ENCODE results near the gene CEMP1. TPM values are rescaled to one million over a fixed set of nuclear protein-coding genes. Genes with fewer than 3 reads are reported as not detected.

The CEMP1 gene
- total RNA-seq, 2 experiments from 2014 or later, result not detected

GRCh38 chr16:2487517-2487842 lies 43.7 kb downstream of the CEMP1 start:
- H3K27ac Mint-ChIP-seq, result no peak overlapping the region
- CTCF ChIA-PET, result interaction anchor here (1.1 to 2.4 kb wide), 3 partner anchors 13 to 147 kb away, joined by 4 to 10 read pairs (median 8); partner anchors contain the start of gene ABCA3
- H3K27me3 Mint-ChIP-seq, result no peaks in the 10 kb centered on the region
- peaks cover 17% of the 10 kb centered on the region for H3K4me1 Mint-ChIP-seq
- no peak for ATAC-seq
- H3K9me3 Mint-ChIP-seq (ENCODE audit: low read depth), result no peaks in the 10 kb centered on the region
- DNase-seq, result no peak
- no peak overlapping the region for H3K4me3 Mint-ChIP-seq
- H3K36me3 Mint-ChIP-seq, result no peaks in the 10 kb centered on the region

DNA sequence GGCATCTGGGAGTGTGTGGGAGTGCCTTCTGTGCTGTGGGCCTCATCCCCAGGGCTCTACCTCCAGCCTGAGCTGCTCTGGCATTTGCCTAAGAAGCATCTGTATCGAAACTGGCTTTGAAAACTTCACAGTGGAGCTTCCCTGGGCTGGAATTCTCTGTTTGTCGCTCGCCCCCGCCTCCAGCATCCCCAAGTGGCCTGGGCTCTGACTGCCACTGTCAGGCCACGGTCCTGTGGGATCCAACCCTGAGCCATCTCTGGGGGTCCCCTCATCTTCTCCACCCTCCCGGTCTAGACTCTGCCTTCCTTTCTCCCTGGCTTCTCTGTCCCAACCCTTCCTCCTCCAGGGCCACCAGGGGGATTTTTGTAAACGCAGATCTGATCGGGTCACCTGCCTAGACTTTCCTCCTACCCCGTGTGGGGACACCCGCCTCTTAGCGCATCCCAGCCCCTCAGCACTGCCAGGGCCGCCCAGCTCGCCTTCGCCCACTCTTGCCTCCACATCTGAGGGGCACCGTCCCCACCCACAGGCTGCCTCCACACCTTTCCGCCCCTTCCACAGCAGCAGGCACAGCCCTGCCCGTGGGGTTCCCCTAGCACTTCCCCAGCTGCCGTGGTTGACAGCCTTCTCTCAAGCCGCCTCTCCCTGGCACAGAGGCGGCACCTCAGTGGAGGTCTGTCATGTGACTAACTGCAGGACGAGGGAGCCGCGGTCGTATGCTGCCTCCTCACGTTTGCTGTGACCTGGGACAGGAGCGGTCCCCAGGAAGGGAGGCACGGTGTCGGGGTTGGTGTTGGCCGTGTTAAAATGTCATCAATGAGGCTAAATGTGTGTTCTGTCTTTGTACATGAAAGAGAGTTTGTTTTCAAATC lies 44.3 kb downstream of the CEMP1 start:
- DNase-seq, result peak; percentile 76
- H3K27ac Mint-ChIP-seq, result no peak overlapping the region
- CTCF ChIA-PET, result interaction anchor here (0.7 to 2.4 kb wide), 7 partner anchors 13 to 182 kb away, joined by 3 to 10 read pairs (median 5); partner anchors contain the start of genes ABCA3 and TBC1D24
- no peaks in the 10 kb centered on the region for H3K36me3 Mint-ChIP-seq
- H3K4me1 Mint-ChIP-seq, result peaks cover 17% of the 10 kb centered on the region
- no peak overlapping the region for H3K4me3 Mint-ChIP-seq
- no peaks in the 10 kb centered on the region for H3K27me3 Mint-ChIP-seq
- peak; percentile 86 for ATAC-seq
- H3K9me3 Mint-ChIP-seq (ENCODE audit: low read depth), result no peaks in the 10 kb centered on the region

DNA sequence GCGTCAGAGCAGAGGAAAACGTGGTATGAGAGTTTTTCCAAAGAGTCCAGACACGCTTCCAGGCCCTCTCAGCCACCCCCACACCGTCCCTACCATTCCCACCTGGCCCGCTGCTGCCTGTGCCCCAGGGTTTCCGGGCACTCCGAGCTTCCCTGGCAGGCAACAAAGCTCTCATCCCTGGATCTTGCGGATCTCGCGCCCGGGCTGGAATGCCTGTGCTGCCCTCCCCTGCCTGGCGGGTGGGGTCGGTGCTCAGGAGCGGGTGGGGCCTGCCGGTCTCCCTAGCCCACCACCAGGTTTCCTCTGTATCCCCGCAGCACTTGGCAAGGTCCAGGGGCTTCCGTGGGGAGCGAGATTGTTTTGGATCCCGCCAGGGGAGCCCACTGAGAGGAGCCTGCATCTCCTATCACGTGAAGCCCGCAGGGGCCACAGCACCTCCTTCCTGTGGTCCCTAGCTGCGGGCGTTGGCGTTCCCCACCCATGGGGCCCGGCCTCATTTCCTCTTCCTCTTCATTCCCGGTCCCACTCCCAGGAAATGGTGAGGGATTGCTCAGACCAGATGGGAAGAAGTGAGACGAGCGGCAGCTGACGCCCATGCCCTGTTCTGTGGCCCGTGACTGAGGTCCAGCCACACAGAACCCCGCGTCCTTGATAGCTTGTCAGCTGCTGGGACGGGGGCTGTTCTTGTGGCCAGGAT lies 45.2 kb downstream of the CEMP1 start:
- H3K27ac Mint-ChIP-seq, result no peak overlapping the region
- DNase-seq, result no peak
- no peak overlapping the region for H3K4me3 Mint-ChIP-seq
- no peak for ATAC-seq
- H3K27me3 Mint-ChIP-seq, result no peaks in the 10 kb centered on the region
- peaks cover 17% of the 10 kb centered on the region for H3K4me1 Mint-ChIP-seq
- CTCF ChIA-PET, result interaction anchor here (0.7 to 2.4 kb wide), 6 partner anchors 12 to 146 kb away, joined by 3 to 10 read pairs (median 6); partner anchors contain the start of genes ABCA3 and TBC1D24
- no peaks in the 10 kb centered on the region for H3K36me3 Mint-ChIP-seq
- H3K9me3 Mint-ChIP-seq (ENCODE audit: low read depth), result no peaks in the 10 kb centered on the region

- Mint-ChIP-seq H3K27ac (no peak overlapping the region), H3K4me1 (peaks cover 17% of the 10 kb centered on the region), H3K4me3 (no peak overlapping the region), H3K9me3 (ENCODE audit: low read depth) (no peaks in the 10 kb centered on the region), H3K36me3 (no peaks in the 10 kb centered on the region), H3K27me3 (no peaks in the 10 kb centered on the region)
- DNase-seq (no peak), ATAC-seq (no peak)
- CTCF ChIA-PET, result interaction anchor here (0.9 to 2.1 kb wide), 2 partner anchors 11 to 16 kb away, joined by 3 to 9 read pairs; partner anchors contain the start of gene TBC1D24
Measured at GRCh38 chr16:2484898-2485508, 46.2 kb downstream of the CEMP1 start.

- CTCF ChIA-PET, result interaction anchor here (0.9 kb wide), 1 partner anchor 17 kb away, joined by 3 read pairs; no protein-coding TSS in a partner anchor
- H3K4me3 Mint-ChIP-seq, result no peak overlapping the region
- ATAC-seq (no peak), DNase-seq (no peak)
- peaks cover 17% of the 10 kb centered on the region for H3K4me1 Mint-ChIP-seq
- no peak overlapping the region for H3K27ac Mint-ChIP-seq
- H3K36me3 Mint-ChIP-seq, result no peaks in the 10 kb centered on the region
- H3K9me3 Mint-ChIP-seq (ENCODE audit: low read depth), result no peaks in the 10 kb centered on the region
- H3K27me3 Mint-ChIP-seq, result no peaks in the 10 kb centered on the region
Measured at GRCh38 chr16:2483939-2484897, 47.0 kb downstream of the CEMP1 start.

DNA sequence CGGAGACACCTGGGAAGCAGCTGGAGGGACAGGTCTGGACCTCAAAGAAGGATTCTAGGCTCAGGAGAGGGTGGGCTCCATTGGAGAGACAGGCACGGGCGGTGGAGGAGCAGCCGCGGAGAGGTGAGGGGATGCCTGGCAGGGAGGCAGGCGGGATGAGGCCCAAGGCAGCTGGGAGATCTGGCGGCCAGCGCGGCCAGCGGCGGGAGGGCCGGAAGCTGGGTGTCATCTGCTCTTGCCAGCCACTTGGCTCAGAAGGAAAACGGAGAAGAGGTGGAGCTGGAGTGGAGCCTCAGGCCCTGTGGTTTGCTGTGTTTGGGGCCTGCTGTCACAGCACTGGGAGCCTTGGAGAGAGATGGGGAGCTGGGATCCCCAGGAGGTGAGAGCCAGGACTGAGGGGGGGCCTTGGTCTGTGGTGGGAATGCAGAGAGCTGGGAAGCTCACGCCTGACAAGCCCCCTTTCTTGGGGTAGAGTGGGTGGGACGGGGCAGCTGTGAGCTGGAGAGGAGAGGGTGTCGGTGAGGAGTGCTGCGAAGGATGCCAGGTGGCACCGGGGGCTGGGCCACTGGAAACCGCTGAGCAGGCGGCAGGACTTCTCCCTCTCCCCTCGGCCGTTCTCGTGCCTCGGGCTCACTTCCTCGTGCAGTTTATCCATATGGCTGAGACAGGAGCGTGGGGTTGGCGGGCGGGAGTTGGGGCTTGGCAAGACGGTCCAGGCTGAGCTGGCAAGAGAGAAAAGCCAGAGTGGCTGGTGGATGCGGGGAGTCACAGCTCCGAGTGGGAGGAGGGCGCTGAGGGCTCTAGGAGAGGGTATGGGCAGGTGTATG lies 48.3 kb downstream of the CEMP1 start:
- DNase-seq (no peak), ATAC-seq (no peak)
- Mint-ChIP-seq H3K4me1 (peaks cover 17% of the 10 kb centered on the region), H3K36me3 (no peaks in the 10 kb centered on the region), H3K27ac (no peak overlapping the region), H3K27me3 (no peaks in the 10 kb centered on the region), H3K9me3 (ENCODE audit: low read depth) (no peaks in the 10 kb centered on the region), H3K4me3 (no peak overlapping the region)
- CTCF ChIA-PET, result interaction anchor here (1.2 to 1.6 kb wide), 2 partner anchors 13 to 18 kb away, joined by 4 to 10 read pairs; no protein-coding TSS in a partner anchor

DNA sequence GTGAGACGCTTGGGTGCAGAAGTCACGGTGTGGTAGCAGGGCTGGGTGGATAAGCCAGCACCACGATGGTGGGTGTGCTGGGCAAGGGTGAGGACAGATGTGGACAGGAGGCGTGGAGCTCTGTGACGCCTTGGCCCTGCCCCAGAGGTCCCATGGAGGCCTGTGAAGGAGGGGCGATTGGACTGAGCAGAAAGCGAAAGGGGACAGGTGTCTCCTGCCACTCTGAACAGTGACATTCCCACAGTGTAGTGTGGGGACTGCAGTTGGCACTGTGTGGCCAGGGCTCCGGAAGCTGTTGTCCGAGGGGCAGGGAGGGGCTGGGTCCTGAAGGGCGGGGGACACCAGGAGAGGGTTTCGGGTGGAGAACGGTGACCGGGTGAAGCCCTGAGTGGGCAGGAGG lies 49.0 kb downstream of the CEMP1 start:
- H3K4me3 Mint-ChIP-seq, result no peak overlapping the region
- CTCF ChIA-PET, result interaction anchor here (1.2 to 1.6 kb wide), 2 partner anchors 14 to 19 kb away, joined by 4 to 10 read pairs; no protein-coding TSS in a partner anchor
- H3K27me3 Mint-ChIP-seq, result no peaks in the 10 kb centered on the region
- H3K27ac Mint-ChIP-seq, result no peak overlapping the region
- no peaks in the 10 kb centered on the region for H3K36me3 Mint-ChIP-seq
- ATAC-seq, result no peak
- no peaks in the 10 kb centered on the region for H3K9me3 Mint-ChIP-seq (ENCODE audit: low read depth)
- H3K4me1 Mint-ChIP-seq, result peaks cover 12% of the 10 kb centered on the region
- no peak for DNase-seq

DNA sequence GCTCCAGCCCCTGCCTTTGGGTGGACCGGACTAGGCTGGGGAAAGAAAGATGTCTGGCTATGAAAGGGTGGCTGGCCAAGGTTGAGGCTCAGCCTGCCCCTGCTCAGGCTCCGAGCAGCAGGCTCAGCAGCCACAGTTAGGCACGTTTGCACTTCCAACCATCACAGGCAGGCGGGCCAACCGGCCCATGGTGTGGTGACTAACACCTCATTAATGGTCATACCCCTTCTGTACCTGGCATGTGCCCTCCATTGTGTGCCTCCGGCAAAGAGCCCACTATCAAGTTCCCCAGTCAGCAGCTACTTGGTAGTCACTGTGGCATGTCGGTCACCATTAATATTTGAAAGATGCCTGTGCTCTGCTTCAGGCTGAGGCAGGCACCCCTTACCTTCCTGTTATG lies 49.5 kb downstream of the CEMP1 start:
- H3K27me3 Mint-ChIP-seq, result no peaks in the 10 kb centered on the region
- H3K4me3 Mint-ChIP-seq, result no peak overlapping the region
- CTCF ChIA-PET, result interaction anchor here (0.9 to 1.6 kb wide), 2 partner anchors 19 to 20 kb away, joined by 5 to 10 read pairs; no protein-coding TSS in a partner anchor
- no peak overlapping the region for H3K27ac Mint-ChIP-seq
- no peaks in the 10 kb centered on the region for H3K9me3 Mint-ChIP-seq (ENCODE audit: low read depth)
- ATAC-seq (no peak), DNase-seq (no peak)
- no peaks in the 10 kb centered on the region for H3K36me3 Mint-ChIP-seq
- H3K4me1 Mint-ChIP-seq, result peaks cover 11% of the 10 kb centered on the region

- H3K9me3 Mint-ChIP-seq (ENCODE audit: low read depth), result no peaks in the 10 kb centered on the region
- peaks cover 10% of the 10 kb centered on the region for H3K4me1 Mint-ChIP-seq
- CTCF ChIA-PET, result interaction anchor here (0.9 kb wide), 1 partner anchor 20 kb away, joined by 5 read pairs; no protein-coding TSS in a partner anchor
- H3K4me3 Mint-ChIP-seq, result no peak overlapping the region
- ATAC-seq (no peak), DNase-seq (no peak)
- H3K27ac Mint-ChIP-seq, result no peak overlapping the region
- H3K27me3 Mint-ChIP-seq, result no peaks in the 10 kb centered on the region
- no peaks in the 10 kb centered on the region for H3K36me3 Mint-ChIP-seq
Measured at GRCh38 chr16:2480948-2481347, 50.3 kb downstream of the CEMP1 start.

All from activated CD8-positive, alpha-beta memory T cell treated with anti-CD3 and anti-CD28 coated beads, Interleukin-2, amount 10 ng/mL, durations not matched to agents 7 days and 5 days (primary cell).